Mucosa of rectum (tissue), 2 donors: ENCODE results near the gene DNAH17.

ENCODE experiments used
- H3K27ac ChIP-seq, 2 donors: one replicate each; pipeline ENCODE4 v1.7.0; 2013; ENCODE audit warnings: inconsistent platforms in 2 of 2, low read depth in 2 of 2, low read length in 2 of 2
- H3K27me3 ChIP-seq, 2 donors: one replicate each; pipeline ENCODE4 v1.7.0; 2013; ENCODE audit warnings: low read length in 2 of 2; ENCODE audit not compliant: control insufficient read depth in 2 of 2, insufficient read depth in 2 of 2
- H3K36me3 ChIP-seq, 2 donors: one replicate each; pipeline ENCODE4 v1.7.0; 2013; ENCODE audit warnings: low read length in 2 of 2; ENCODE audit not compliant: control insufficient read depth in 2 of 2, insufficient read depth in 2 of 2
- H3K4me1 ChIP-seq, 2 donors: one replicate each; pipeline ENCODE4 v1.7.0; 2013; ENCODE audit warnings: low read length in 2 of 2, mild to moderate bottlenecking in 1 of 2; ENCODE audit not compliant: control insufficient read depth in 2 of 2, insufficient read depth in 2 of 2
- H3K4me3 ChIP-seq, 2 donors: one replicate each; pipeline ENCODE4 v1.7.0; 2013; ENCODE audit warnings: low read length in 2 of 2
- H3K9ac ChIP-seq, 2 donors: one replicate each; pipeline ENCODE4 v1.7.0; 2013; ENCODE audit warnings: low read length in 2 of 2, low read depth in 1 of 2, mild to moderate bottlenecking in 1 of 2
- H3K9me3 ChIP-seq, 2 donors: one replicate each; pipeline ENCODE4 v1.7.0; 2013; ENCODE audit warnings: low read length in 2 of 2; ENCODE audit not compliant: control insufficient read depth in 2 of 2
- donor health status: healthy.
- donor health status: Normal muscosa, but diverticular disease.

Gene DNAH17

DNA sequence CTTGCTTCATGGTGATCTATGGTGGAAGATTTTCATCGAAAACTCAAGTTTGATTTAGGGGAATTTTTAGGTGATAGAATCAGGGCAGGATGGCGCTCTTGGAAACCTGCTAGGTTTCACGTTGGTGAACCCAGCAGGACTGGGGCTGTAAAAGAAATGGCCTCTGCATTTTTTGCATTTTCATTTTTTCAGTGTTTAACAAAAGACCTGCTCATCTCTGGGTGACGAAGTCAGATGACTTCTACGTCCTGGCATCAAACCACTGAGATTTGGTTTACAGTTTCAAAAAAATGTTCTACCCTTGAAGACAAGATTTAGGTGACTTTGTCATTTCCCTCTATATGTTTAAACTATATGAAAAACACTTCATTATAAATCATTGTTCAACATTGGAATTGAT is 196.8 kb downstream of the DNAH17 start:
- Histone ChIP-seq H3K27me3 (no peaks in the 10 kb centered on the region), H3K36me3 (no peaks in the 10 kb centered on the region), H3K9me3 (no peaks in the 10 kb centered on the region), H3K27ac (no peak overlapping the region), H3K9ac (no peak overlapping the region), H3K4me3 (no peak overlapping the region), H3K4me1 (peaks cover 26 to 27% of the 10 kb centered on the region in 2 donors)

GRCh38 chr17:78379131-78379491 is 198.1 kb downstream of the DNAH17 start:
- peak overlapping the region; percentile 80 to 91 for H3K9ac ChIP-seq
- no peaks in the 10 kb centered on the region for H3K27me3 ChIP-seq
- H3K4me3 ChIP-seq, result peak overlapping the region; percentile 81 to 93
- H3K27ac ChIP-seq, result peak overlapping the region; percentile 73 to 75
- no peaks in the 10 kb centered on the region for H3K9me3 ChIP-seq
- H3K4me1 ChIP-seq, result peaks cover 21 to 22% of the 10 kb centered on the region in 2 donors
- H3K36me3 ChIP-seq, result no peaks in the 10 kb centered on the region

DNA sequence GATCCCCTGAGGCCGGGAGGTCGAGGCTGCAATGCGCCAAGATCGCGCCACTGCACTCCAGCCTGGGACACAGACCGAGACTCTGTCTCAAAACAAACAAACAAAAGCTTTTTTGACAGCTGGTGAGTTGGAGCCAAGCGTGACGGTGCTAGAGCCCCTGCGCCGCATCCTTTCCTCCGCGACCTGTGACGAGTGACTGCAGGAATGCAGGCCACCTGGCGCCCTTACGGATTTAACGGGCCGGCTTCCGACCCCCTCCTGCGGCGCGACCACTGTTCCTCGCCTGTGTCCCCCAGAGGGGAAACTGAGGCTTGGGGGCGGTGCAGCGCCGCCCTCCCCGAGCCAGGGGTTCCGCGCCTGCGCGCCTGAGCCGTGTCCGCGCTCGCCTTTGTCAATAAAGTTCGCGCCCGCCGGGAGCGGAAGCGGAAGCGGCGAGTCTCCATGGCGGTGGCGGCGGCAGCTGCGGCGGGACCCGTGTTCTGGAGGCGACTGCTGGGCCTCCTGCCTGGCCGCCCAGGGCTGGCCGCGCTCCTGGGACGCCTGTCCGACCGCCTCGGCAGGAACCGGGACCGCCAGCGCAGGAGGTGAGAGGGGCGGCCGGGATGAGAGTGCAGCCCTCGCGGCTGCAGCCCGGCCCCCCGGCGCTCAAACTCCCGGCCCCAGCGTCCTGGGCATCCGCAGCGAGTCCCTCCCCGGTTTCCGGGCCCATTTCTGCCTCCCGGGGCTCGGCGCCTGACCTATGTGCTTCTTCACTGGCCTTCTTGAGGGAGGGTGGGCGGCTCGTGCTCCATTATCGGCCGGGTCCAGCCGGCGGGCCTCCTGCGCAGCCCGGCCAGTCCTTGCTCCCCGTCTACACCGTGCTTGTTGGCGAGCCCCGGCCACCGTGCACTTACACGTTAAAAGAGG is 198.7 kb downstream of the DNAH17 start, which contains the start of gene PGS1:
PGS1 (plus strand) TSS at position 425 of the 906 bp plus-strand sequence; CDS start at position 442, 17 bp downstream.
- Histone ChIP-seq H3K9ac (peak within 1 kb of the TSS; percentile 80 to 91), H3K4me3 (peak within 1 kb of the TSS; percentile 81 to 93), H3K4me1 (peaks cover 18 to 22% of the 10 kb centered on the region in 2 donors), H3K27ac (peak within 1 kb of the TSS; percentile 73 to 75), H3K27me3 (no peaks in the 10 kb centered on the region), H3K36me3 (no peaks in the 10 kb centered on the region), H3K9me3 (no peaks in the 10 kb centered on the region)

DNA sequence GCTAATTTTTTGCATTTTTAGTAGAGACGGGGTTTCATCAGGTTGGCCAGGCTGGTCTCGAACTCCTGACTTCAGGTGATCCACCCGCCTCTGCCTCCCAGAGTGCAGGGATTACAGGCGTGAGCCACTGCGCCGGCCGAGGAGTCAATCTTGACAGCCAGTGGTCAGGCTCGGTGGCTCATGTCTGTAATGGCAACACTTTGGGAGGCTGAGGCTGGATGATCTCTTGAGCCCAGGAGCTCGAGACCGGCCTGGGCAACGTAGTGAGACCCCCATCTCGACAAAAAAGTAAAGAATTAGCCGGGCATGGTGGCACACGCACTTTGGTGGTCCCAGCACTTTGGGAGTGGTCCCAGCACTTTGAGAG is 199.4 kb downstream of the DNAH17 start:
- H3K9ac ChIP-seq, result peak overlapping the region; percentile 64 to 91
- peak overlapping the region; percentile 73 to 75 for H3K27ac ChIP-seq
- H3K9me3 ChIP-seq, result no peaks in the 10 kb centered on the region
- peaks cover 18 to 22% of the 10 kb centered on the region in 2 donors for H3K4me1 ChIP-seq
- no peaks in the 10 kb centered on the region for H3K36me3 ChIP-seq
- H3K4me3 ChIP-seq, result peak overlapping the region; percentile 81 to 93
- H3K27me3 ChIP-seq, result no peaks in the 10 kb centered on the region

DNA sequence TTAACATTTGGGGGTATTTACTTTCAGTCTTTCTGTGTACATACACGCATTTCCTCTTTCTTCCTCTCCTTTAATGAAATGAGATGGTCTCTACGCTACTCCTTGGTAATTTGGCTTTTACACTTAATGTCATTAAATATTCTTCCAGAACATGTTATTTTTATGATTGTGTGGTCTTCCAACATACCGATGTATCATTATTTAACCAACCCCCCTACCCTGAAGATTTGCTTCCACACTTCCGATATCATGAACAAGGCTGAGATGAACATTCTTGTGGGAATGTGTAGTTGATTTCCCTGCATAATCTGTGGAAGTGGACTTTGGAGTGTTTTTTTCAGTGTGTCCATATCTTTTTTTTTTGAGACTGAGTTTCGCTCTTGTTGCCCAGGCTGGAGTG is 201.0 kb downstream of the DNAH17 start:
- Histone ChIP-seq H3K4me3 (no peak overlapping the region), H3K36me3 (no peaks in the 10 kb centered on the region), H3K4me1 (peaks cover 11 to 14% of the 10 kb centered on the region in 2 donors), H3K9ac (no peak overlapping the region), H3K9me3 (no peaks in the 10 kb centered on the region), H3K27ac (peak overlapping the region in 1 of 2 donors; percentile 42), H3K27me3 (no peaks in the 10 kb centered on the region)

DNA sequence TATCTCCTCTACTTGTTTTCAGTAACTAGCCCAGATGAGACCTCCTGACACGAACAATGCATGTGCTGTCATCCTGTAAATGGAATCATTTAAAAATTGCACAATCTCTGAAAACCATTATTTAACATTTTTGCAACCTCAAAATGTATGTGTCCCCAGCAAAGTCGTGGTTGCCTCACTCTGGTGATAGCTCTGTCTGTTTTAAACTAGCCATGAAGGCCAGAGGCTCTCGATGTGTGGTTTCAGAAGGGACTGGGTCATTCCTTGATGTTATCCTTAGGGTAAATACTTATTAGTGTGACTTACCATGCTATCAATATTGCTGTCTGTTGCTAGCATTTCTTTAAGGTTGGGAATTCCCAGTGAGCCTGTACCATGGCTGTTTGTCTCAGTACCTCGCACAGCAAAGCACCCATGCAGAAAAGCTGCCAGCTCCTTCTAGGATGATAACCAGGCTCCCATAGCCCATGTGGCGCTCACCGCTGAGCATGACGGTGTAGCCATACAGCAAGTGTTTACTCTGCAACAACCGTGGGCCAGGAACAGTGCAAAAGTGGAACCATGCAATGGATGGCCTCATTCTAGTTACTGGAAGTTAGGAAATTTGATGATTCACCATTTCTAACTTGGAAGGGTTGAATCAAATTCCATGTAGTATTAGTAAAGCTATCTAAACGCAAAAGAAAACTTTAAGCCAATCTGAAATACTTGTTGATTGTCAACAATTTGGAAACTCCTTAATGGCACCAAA is 201.6 kb downstream of the DNAH17 start:
- Histone ChIP-seq H3K9me3 (no peaks in the 10 kb centered on the region), H3K4me1 (peaks cover 9 to 12% of the 10 kb centered on the region in 2 donors), H3K27ac (peak overlapping the region; percentile 39 to 42), H3K4me3 (no peak overlapping the region), H3K36me3 (no peaks in the 10 kb centered on the region), H3K27me3 (no peaks in the 10 kb centered on the region), H3K9ac (no peak overlapping the region)

DNA sequence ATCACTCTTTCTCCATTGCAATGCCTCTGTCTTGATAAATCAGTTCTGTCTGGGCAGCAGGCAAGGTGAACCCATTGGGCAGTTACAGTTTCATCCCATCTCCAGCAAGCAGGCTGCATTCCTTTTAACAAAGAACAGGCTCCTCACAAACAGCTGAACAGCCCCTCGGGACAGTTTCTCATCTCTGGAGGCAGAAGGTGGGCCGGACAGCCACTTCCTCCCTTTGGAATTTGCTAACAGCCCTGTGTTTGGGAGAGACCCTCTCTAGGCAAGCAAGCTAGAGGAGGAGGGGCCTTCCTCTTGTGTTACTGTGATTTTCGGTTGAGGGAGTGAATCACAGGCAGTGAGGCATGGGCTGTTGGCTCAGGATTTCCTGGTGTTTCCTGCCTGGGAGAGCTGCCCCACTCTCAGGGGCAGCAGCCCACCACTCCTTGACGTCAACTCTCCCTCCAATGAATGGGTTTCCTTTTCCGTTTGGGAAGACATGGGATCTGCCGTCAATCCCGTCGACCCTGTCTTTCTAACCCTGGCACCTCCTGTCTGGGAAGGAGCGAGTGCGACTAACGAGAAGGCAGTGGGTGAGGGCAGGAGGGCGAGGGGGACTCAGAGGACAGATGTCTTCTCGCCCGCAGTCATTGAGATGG is 202.4 kb downstream of the DNAH17 start:
- Histone ChIP-seq H3K27ac (peak overlapping the region; percentile 33 to 39), H3K36me3 (no peaks in the 10 kb centered on the region), H3K27me3 (no peaks in the 10 kb centered on the region), H3K4me1 (peaks cover 9 to 12% of the 10 kb centered on the region in 2 donors), H3K9me3 (no peaks in the 10 kb centered on the region), H3K9ac (no peak overlapping the region), H3K4me3 (no peak overlapping the region)

DNA sequence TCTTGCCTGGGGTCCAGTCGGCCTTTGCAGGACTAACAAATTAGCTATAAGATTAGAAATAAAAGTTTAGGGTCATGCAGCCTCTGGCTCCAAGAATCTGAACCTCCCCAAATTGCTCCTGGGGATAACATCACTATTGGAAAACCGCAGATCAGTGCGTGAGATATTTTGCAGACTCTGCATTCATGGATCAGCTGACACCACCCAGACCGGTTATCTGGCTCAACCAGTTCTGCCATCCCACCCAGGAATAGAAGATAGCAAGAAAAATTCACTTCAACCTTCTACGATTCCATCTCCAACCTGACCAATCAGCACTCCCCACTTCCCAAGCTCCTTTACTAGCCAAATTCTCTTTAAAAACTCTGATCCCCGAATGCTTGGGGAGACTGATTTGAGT is 203.0 kb downstream of the DNAH17 start:
- Histone ChIP-seq H3K36me3 (no peaks in the 10 kb centered on the region), H3K27ac (no peak overlapping the region), H3K4me3 (no peak overlapping the region), H3K27me3 (no peaks in the 10 kb centered on the region), H3K9ac (no peak overlapping the region), H3K9me3 (no peaks in the 10 kb centered on the region), H3K4me1 (peaks cover 7% of the 10 kb centered on the region in 2 donors)
